Measurements from ENCODE around the gene LRRC8A.

DNA sequence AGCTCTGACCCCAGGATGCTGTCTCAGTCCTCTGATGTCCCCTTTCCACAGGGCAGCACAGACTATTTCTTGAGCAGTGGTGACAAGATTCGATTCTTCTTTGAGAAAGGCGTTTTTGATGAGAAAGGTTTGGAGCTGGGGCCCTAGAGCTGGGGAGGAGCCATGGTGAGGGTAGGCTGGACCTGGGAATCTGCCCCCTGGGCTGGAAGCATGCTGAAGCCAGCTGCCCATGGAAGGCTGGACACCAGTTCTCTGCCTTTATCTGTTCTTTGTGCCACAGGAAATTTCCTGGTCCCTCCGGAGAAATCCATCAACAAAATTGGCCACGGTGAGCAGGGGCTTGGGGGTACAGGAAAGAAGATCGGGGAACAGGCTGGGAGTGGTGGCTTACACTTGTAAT is 51.8 kb downstream of the LRRC8A start:
- TF ChIP-seq, protein P1, sequence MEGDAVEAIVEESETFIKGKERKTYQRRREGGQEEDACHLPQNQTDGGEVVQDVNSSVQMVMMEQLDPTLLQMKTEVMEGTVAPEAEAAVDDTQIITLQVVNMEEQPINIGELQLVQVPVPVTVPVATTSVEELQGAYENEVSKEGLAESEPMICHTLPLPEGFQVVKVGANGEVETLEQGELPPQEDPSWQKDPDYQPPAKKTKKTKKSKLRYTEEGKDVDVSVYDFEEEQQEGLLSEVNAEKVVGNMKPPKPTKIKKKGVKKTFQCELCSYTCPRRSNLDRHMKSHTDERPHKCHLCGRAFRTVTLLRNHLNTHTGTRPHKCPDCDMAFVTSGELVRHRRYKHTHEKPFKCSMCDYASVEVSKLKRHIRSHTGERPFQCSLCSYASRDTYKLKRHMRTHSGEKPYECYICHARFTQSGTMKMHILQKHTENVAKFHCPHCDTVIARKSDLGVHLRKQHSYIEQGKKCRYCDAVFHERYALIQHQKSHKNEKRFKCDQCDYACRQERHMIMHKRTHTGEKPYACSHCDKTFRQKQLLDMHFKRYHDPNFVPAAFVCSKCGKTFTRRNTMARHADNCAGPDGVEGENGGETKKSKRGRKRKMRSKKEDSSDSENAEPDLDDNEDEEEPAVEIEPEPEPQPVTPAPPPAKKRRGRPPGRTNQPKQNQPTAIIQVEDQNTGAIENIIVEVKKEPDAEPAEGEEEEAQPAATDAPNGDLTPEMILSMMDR (conservative IDR thresholded peaks at IDR 0.05; ENCODE audit: low read depth in 2 of 2): no peak
- TF ChIP-seq EZH2phosphoT487 (IDR thresholded peaks at IDR 0.05; ENCODE audit: unreplicated experiment) (no peak), POLR2AphosphoS5 (IDR thresholded peaks at IDR 0.05; ENCODE audit: low read depth) (no peak), EZH2 (IDR thresholded peaks at IDR 0.05; ENCODE audit: low read depth, unreplicated experiment) (no peak), REST (IDR thresholded peaks at IDR 0.05; ENCODE audit: unreplicated experiment) (no peak), ETS1 (IDR thresholded peaks at IDR 0.05) (no peak), CREB1 (CRISPR knock-in tag; IDR thresholded peaks at IDR 0.05; ENCODE audit: low read depth) (no peak), ZNF331 (CRISPR knock-in tag; IDR thresholded peaks at IDR 0.05; ENCODE audit: low read depth) (no peak), STAT1 (IDR thresholded peaks at IDR 0.05; ENCODE audit: unreplicated experiment) (no peak), JUNB (IDR thresholded peaks at IDR 0.05; ENCODE audit: unreplicated experiment) (no peak), NANOG (IDR thresholded peaks at IDR 0.05; ENCODE audit: borderline replicate concordance) (no peak)
- TF ChIP-seq, protein P2, sequence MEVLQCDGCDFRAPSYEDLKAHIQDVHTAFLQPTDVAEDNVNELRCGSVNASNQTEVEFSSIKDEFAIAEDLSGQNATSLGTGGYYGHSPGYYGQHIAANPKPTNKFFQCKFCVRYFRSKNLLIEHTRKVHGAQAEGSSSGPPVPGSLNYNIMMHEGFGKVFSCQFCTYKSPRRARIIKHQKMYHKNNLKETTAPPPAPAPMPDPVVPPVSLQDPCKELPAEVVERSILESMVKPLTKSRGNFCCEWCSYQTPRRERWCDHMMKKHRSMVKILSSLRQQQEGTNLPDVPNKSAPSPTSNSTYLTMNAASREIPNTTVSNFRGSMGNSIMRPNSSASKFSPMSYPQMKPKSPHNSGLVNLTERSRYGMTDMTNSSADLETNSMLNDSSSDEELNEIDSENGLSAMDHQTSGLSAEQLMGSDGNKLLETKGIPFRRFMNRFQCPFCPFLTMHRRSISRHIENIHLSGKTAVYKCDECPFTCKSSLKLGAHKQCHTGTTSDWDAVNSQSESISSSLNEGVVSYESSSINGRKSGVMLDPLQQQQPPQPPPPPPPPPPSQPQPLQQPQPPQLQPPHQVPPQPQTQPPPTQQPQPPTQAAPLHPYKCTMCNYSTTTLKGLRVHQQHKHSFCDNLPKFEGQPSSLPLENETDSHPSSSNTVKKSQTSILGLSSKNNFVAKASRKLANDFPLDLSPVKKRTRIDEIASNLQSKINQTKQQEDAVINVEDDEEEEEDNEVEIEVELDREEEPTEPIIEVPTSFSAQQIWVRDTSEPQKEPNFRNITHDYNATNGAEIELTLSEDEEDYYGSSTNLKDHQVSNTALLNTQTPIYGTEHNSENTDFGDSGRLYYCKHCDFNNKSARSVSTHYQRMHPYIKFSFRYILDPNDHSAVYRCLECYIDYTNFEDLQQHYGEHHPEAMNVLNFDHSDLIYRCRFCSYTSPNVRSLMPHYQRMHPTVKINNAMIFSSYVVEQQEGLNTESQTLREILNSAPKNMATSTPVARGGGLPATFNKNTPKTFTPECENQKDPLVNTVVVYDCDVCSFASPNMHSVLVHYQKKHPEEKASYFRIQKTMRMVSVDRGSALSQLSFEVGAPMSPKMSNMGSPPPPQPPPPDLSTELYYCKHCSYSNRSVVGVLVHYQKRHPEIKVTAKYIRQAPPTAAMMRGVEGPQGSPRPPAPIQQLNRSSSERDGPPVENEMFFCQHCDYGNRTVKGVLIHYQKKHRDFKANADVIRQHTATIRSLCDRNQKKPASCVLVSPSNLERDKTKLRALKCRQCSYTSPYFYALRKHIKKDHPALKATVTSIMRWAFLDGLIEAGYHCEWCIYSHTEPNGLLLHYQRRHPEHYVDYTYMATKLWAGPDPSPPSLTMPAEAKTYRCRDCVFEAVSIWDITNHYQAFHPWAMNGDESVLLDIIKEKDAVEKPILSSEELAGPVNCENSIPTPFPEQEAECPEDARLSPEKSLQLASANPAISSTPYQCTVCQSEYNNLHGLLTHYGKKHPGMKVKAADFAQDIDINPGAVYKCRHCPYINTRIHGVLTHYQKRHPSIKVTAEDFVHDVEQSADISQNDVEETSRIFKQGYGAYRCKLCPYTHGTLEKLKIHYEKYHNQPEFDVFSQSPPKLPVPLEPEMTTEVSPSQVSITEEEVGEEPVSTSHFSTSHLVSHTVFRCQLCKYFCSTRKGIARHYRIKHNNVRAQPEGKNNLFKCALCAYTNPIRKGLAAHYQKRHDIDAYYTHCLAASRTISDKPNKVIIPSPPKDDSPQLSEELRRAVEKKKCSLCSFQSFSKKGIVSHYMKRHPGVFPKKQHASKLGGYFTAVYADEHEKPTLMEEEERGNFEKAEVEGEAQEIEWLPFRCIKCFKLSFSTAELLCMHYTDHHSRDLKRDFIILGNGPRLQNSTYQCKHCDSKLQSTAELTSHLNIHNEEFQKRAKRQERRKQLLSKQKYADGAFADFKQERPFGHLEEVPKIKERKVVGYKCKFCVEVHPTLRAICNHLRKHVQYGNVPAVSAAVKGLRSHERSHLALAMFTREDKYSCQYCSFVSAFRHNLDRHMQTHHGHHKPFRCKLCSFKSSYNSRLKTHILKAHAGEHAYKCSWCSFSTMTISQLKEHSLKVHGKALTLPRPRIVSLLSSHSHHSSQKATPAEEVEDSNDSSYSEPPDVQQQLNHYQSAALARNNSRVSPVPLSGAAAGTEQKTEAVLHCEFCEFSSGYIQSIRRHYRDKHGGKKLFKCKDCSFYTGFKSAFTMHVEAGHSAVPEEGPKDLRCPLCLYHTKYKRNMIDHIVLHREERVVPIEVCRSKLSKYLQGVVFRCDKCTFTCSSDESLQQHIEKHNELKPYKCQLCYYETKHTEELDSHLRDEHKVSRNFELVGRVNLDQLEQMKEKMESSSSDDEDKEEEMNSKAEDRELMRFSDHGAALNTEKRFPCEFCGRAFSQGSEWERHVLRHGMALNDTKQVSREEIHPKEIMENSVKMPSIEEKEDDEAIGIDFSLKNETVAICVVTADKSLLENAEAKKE (CRISPR knock-in tag; IDR thresholded peaks at IDR 0.05): no peak
